ENCODE measurements around the gene HTATSF1. TPM values are rescaled to one million over a fixed set of nuclear protein-coding genes. Genes with fewer than 3 reads are reported as not detected.
A peak's percentile ranks its signal among the peaks of the same experiment; 100 is the strongest.

The HTATSF1 gene
- total RNA-seq, 2 experiments from 2014 or later: 63.8 to 65.2 TPM

DNA sequence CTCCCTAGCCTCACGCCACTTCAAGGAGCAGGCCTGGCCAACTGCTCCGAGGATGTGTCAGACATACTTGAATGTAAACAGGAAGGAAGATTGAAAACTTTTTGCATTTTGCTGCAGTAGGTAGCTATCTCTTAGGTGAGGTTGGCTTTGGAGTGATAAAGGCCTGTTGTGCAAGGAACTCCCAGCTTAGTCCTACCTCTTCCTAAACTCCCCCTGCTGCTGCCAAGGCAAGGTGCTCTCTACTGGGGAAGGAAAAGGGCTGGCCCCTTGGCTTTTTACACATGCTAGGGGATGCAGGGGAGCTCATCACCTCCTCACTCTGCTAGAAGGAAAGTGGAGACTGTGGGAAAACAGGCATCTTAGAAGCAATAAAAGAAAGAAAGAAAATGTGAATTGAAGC is 20.4 kb upstream of the HTATSF1 start:
- Mint-ChIP-seq H3K4me1 (no peaks in the 10 kb centered on the region), H3K4me3 (no peak overlapping the region), H3K27ac (no peak overlapping the region), H3K9me3 (no peaks in the 10 kb centered on the region), H3K36me3 (no peaks in the 10 kb centered on the region), H3K27me3 (peaks cover 5% of the 10 kb centered on the region)
- ATAC-seq (ENCODE audit: low read depth) (no peak), DNase-seq (no peak)
- POLR2A ChIA-PET: no interaction called here

DNA sequence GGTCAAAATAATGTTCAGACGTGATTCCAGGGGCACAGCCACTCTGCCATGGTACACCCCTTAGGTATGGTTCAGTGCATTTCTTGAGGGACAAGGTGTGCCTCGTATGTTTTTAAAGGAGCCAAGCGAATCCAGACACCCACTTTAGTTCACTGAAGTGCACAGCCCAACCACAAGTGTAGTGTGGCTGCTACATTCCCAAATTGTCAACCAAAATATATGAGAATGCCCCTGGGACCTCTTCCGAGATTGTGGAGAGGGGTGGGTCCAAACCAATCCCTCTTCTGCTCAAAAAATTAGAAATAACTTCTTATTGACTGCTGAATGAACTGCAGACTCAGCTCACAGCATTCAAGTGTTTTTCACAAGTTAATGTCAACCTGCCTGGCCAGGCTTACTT is 17.0 kb upstream of the HTATSF1 start:
- H3K27ac Mint-ChIP-seq: no peak overlapping the region
- no peaks in the 10 kb centered on the region for H3K9me3 Mint-ChIP-seq
- no peak for DNase-seq
- H3K4me3 Mint-ChIP-seq: no peak overlapping the region
- peaks cover 2% of the 10 kb centered on the region for H3K36me3 Mint-ChIP-seq
- ATAC-seq (ENCODE audit: low read depth): no peak
- POLR2A ChIA-PET: no interaction called here
- peaks cover 14% of the 10 kb centered on the region for H3K27me3 Mint-ChIP-seq
- no peaks in the 10 kb centered on the region for H3K4me1 Mint-ChIP-seq

DNA sequence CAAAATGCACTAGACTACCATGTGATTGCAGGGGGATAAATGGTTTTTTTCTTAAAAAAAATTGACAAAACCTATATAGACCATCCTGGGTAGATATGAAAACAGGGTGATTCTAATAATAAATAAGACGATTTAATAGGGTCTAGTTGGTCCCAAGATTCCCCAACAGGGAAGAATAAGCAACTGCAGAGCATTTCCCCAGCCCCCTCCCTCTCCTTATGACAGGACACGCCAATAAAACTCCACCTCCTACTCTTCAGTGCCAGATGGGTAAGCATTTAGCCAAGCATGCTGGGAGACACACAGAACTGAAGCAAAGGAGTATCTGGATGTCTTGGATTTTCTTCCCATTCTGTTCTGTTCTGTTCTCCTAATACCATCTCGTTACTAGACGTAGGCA is 9.7 kb upstream of the HTATSF1 start, which contains the start of gene BRS3:
Gene BRS3 (plus strand): TSS at position 301 of the 400 bp plus-strand sequence. CDS start 168 bp downstream, outside the sequence.
- no peak for DNase-seq
- H3K4me3 Mint-ChIP-seq: no peak within 1 kb of the TSS
- POLR2A ChIA-PET: no interaction called here
- peaks cover 46% of the 10 kb centered on the region for H3K27me3 Mint-ChIP-seq
- H3K9me3 Mint-ChIP-seq: no peaks in the 10 kb centered on the region
- H3K4me1 Mint-ChIP-seq: no peaks in the 10 kb centered on the region
- no peak for ATAC-seq (ENCODE audit: low read depth)
- H3K36me3 Mint-ChIP-seq: peaks cover 2% of the 10 kb centered on the region
- no peak within 1 kb of the TSS for H3K27ac Mint-ChIP-seq

DNA sequence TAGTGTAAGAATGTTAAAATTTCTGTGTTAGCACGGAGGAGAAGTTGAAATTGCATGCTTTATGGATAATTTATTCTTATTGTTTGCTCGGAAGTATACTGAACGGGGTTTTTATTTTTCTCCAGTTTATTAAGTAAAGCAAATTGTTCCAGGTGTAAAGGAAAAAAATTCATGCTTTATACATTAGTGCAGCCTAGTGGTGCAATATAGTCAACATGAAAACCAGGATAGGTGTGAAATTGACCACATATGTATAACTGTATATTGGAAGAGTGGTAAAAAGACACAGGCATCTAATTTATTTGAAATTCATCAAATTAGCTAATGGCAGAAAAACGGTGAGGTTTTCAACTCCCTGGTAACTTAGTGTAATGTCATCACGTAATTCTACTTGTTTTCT is 8.7 kb upstream of the HTATSF1 start:
- H3K27me3 Mint-ChIP-seq: peaks cover 46% of the 10 kb centered on the region
- H3K4me3 Mint-ChIP-seq: no peak overlapping the region
- DNase-seq (no peak), ATAC-seq (ENCODE audit: low read depth) (no peak)
- H3K9me3 Mint-ChIP-seq: no peaks in the 10 kb centered on the region
- H3K36me3 Mint-ChIP-seq: no peaks in the 10 kb centered on the region
- no peaks in the 10 kb centered on the region for H3K4me1 Mint-ChIP-seq
- POLR2A ChIA-PET: no interaction called here
- no peak overlapping the region for H3K27ac Mint-ChIP-seq

DNA sequence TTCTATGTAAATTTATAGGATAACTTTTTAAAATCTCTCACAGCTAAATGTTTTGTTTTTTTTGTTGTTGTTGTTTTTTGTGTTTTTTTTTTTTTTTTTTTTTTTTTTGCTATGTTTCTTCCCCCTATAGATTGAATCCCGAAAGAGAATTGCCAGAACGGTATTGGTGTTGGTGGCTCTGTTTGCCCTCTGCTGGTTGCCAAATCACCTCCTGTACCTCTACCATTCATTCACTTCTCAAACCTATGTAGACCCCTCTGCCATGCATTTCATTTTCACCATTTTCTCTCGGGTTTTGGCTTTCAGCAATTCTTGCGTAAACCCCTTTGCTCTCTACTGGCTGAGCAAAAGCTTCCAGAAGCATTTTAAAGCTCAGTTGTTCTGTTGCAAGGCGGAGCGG is 5.6 kb upstream of the HTATSF1 start:
- no peak for DNase-seq
- Mint-ChIP-seq H3K27me3 (peaks cover 23% of the 10 kb centered on the region), H3K36me3 (no peaks in the 10 kb centered on the region), H3K4me1 (no peaks in the 10 kb centered on the region), H3K9me3 (no peaks in the 10 kb centered on the region), H3K4me3 (no peak overlapping the region), H3K27ac (no peak overlapping the region)
- ATAC-seq (ENCODE audit: low read depth): no peak
- POLR2A ChIA-PET: no interaction called here

DNA sequence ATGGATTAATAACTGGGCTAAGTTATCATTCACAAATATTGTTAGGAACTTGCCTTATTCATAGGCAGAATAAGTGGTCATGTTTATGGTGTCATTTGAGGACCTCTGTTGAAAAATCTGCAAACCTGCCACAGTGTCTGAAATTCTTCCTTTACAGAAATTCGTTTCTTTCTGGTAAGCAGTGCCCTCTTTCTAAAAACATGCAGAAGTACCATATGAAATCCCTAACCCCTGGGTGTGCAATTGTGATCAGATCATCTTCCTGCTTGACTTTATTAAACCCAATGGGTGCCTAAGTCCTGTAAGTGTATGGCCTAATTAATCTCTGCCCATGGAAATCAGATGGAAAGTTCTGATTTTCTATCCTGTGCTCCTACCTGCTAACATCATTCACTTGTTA is 4.4 kb upstream of the HTATSF1 start:
- DNase-seq: no peak
- H3K4me3 Mint-ChIP-seq: no peak overlapping the region
- no peaks in the 10 kb centered on the region for H3K4me1 Mint-ChIP-seq
- peaks cover 15% of the 10 kb centered on the region for H3K27me3 Mint-ChIP-seq
- no peak for ATAC-seq (ENCODE audit: low read depth)
- H3K9me3 Mint-ChIP-seq: no peaks in the 10 kb centered on the region
- no peak overlapping the region for H3K27ac Mint-ChIP-seq
- POLR2A ChIA-PET: no interaction called here
- H3K36me3 Mint-ChIP-seq: no peaks in the 10 kb centered on the region

DNA sequence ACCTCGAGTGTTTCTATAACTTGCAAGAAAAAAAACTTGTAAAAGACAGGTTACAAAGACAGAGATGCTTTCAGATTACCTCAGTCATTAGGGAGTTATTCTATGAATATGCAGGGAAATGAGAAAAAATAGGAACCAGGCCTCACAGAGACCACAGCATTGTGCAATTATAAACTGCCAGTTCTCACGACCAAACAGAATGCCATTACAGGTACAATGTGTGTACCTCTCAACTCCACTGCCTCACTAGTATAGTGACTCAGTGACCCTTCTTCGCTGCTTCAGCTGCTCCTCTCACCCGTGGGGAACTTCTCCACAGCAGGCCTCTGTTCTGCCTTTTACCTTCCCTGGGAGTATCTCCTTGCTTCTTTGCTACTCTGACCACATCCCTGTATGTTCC is 2.3 kb upstream of the HTATSF1 start:
- POLR2A ChIA-PET: no interaction called here
- Mint-ChIP-seq H3K36me3 (peaks cover 3% of the 10 kb centered on the region), H3K27ac (no peak overlapping the region), H3K27me3 (no peaks in the 10 kb centered on the region), H3K9me3 (no peaks in the 10 kb centered on the region), H3K4me3 (no peak overlapping the region), H3K4me1 (peaks cover 6% of the 10 kb centered on the region)
- no peak for ATAC-seq (ENCODE audit: low read depth)
- no peak for DNase-seq

DNA sequence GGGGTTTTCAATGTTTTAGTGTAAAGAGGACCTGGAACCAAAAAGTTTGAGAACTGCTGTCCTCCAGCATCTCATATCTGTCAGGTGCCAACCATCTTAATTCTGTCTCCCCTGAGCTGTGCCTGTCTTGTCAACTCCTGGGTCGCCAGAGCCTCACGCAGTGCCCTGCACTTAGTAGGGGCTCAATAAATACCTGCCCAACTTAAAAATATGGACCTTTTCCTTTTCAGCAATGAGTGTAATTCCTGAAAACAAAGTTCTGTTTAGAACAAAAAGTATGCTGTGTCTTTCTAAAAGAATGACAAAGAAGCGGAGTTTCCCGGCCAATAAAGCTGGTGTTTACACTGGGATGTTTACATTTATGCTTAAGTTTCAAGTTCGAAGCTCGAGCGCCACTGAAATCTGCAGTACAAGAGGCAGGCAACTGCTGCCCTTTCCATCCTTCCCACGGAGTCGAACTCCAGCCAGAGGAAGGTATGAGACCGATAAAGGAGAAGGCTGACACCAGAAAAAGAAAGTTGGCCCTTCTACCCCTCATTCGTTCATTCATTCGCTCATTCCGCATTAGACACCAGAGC is 1.1 kb upstream of the HTATSF1 start:
- ATAC-seq (ENCODE audit: low read depth): no peak
- H3K4me3 Mint-ChIP-seq: peak overlapping the region; percentile 88

DNA sequence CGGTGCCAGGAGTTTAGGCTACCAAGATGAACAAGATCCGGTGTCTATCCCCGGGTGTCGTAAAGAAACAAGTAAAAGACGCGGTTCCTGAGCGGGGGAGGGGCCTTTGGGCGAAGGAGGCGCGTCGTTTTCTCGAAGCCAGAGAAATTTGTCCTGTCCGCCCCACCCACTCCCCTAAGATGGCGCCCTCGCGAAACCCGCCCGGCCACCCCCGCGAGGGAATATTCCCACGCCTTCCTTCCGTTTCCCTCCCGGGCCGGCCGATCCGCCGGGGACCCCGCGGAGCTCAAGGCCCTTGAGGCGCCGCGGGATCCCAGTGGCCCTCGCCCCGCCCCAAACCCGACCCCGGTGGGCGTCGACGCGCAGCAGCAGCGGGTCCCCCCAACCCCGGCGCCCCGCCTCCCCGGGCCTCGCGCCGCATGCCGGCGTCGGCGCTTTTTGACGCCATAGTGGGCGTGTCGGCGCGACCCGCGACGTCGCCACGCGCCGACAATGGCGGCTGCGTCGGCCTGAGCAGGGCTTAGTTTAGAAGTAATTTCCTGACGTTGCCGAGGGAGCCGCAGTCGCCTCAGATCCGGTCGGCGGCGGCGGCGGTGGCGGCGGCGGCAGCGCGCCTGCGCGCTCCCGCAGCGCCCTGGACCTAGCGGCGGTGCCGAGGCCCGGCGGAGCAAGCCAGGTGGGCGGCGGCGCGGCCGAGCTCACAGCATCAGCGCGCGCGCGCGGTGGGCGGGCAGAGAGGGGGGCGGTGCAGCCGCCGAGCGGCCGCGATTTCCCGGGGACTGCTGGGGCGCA is 432 bp upstream of the HTATSF1 start:
- Mint-ChIP-seq H3K27ac (peak overlapping the region; percentile 97), H3K36me3 (peaks cover 11% of the 10 kb centered on the region), H3K4me1 (peaks cover 12% of the 10 kb centered on the region), H3K27me3 (no peaks in the 10 kb centered on the region), H3K4me3 (peak overlapping the region; percentile 97), H3K9me3 (no peaks in the 10 kb centered on the region)
- POLR2A ChIA-PET: interaction anchor here (0.8 to 2.1 kb wide), 9 partner anchors 9 to 83 kb away, joined by 3 to 14 read pairs (median 4); no protein-coding TSS in a partner anchor
- DNase-seq (peak; percentile 87), ATAC-seq (ENCODE audit: low read depth) (peak; percentile 82)

More for the DNA sequence above, 1.1 kb upstream of the HTATSF1 start:
- peaks cover 7% of the 10 kb centered on the region for H3K36me3 Mint-ChIP-seq
- POLR2A ChIA-PET: interaction anchor here (0.5 to 2.1 kb wide), 4 partner anchors 28 to 170 kb away, joined by 3 to 7 read pairs (median 4); no protein-coding TSS in a partner anchor
- no peak for DNase-seq
- no peaks in the 10 kb centered on the region for H3K27me3 Mint-ChIP-seq
- H3K9me3 Mint-ChIP-seq: no peaks in the 10 kb centered on the region
- peak overlapping the region; percentile 97 for H3K27ac Mint-ChIP-seq
- H3K4me1 Mint-ChIP-seq: peaks cover 8% of the 10 kb centered on the region

DNA sequence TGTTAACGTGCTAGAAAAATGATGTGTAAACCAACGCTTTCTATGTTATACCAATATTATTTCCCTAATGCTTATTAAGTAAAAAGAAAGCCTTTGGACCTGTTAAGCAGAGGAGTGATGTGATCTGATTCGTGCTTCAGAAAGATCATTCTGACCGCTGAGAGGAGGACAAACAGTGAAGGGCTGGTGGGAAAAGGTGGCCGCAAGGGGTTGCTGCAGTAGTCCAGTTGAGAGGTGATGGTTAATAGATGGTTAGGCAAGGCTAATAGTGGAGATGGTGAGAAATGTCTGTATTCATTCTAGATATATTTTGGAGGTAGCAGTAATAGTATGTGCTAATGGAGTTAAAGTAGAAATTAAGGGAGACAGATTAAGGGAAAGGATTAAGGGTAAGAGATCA is 21.7 kb downstream of the HTATSF1 start:
- DNase-seq (no peak), ATAC-seq (ENCODE audit: low read depth) (no peak)
- peaks cover 3% of the 10 kb centered on the region for H3K9me3 Mint-ChIP-seq
- no peaks in the 10 kb centered on the region for H3K27me3 Mint-ChIP-seq
- H3K4me1 Mint-ChIP-seq: peaks cover 6% of the 10 kb centered on the region
- POLR2A ChIA-PET: no interaction called here
- no peak overlapping the region for H3K4me3 Mint-ChIP-seq
- H3K27ac Mint-ChIP-seq: no peak overlapping the region
- H3K36me3 Mint-ChIP-seq: peaks cover 7% of the 10 kb centered on the region

DNA sequence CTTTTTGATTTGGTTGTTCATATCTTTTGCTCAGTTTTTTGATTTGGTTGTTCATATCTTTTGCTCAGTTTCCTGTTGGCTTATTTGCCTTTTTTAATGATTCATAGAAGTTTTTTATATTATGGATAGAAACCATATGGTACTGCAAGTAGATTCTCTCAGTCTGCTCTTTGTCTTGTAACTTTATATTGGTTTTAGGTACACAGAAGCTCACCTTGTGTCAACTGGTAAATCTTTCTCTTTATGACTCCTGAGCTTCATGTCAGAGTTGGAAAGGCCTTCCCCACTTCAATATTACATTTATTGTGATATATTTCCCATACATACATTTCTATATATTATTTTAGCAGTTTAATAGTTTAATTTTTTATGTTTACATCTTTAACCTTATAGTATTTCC is 26.4 kb downstream of the HTATSF1 start:
- DNase-seq (no peak), ATAC-seq (ENCODE audit: low read depth) (no peak)
- POLR2A ChIA-PET: interaction anchor here (1.2 kb wide), 1 partner anchor 27 kb away, joined by 4 read pairs; the partner anchor contains the start of gene HTATSF1
- Mint-ChIP-seq H3K27ac (no peak overlapping the region), H3K9me3 (peaks cover 7% of the 10 kb centered on the region), H3K36me3 (peaks cover 9% of the 10 kb centered on the region), H3K4me1 (peaks cover 6% of the 10 kb centered on the region), H3K4me3 (no peak overlapping the region), H3K27me3 (no peaks in the 10 kb centered on the region)

DNA sequence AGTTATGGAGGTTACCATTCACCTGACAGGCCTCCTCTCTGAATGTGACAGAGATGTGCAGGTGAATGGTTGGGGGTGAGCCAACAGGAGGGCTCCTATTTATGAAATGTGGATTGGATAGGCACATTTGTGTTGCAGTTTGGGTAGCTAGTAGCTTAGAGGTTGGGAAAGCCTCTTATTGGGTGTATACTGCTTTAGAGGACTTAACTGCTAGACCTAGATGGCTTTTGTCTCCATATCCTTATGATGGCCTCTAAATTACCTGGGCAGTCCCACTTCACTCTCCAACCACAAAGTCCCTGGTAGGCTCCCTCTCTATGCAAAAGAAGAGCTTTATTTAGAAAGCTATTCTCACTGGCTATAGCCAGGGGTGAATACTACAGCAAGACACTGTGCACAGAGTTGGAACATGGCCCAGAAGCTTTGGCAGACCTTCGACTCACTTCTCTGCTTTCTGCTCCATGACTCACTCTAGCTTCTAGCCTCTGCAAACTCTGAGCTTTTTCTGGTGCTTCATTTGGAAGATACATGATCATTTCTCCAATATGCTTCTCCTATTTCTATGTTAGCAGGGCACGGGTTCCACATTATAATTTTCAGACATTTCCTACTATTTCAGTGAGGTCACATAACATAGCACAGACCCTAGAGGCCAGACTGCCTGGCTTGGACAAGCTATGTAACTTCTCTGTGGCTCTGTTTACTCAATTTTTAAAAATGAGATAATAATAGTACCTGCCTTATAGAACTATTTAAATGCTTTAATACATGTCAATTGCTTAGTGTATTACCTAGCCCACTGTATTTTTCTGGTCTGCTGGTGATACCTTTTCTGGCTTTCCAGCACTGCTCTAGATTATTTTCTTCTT is 28.6 kb downstream of the HTATSF1 start:
- Mint-ChIP-seq H3K4me1 (peaks cover 13% of the 10 kb centered on the region), H3K27ac (no peak overlapping the region), H3K27me3 (no peaks in the 10 kb centered on the region), H3K36me3 (peaks cover 9% of the 10 kb centered on the region), H3K9me3 (peaks cover 7% of the 10 kb centered on the region), H3K4me3 (no peak overlapping the region)
- POLR2A ChIA-PET: no interaction called here
- no peak for DNase-seq
- no peak for ATAC-seq (ENCODE audit: low read depth)

DNA sequence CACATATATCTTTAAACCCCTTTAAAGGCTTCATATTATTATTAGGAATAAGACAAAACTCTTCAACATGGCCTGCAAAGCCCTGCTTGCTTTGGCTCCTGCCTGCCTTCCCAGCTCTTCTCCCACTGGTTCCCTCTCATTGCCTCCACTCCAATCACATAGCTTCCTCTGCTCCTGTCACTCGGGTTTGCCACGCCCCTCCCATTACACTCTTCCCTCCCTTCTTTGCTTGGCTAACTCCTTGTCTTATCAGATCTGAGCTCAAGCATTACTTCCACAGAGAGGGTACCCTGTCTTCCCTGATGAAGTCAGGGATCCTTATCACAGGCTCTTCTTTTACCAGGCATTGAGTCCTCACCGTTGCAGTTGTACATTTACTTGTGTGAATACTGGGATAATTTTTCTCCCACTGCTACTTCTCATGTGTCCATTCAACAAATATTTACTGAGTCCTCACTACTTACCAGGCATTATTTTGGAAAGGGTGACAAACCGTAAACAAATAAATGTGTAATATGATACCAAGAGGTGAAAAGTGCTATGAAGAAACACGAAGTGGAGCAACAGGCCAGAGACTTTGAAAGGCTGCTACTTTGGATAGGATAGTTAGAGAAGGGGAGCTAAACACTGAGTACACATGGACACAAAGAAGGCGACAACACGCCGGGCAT is 31.4 kb downstream of the HTATSF1 start:
- no peak for DNase-seq
- POLR2A ChIA-PET: interaction anchor here (1.9 kb wide), 1 partner anchor 14 kb away, joined by 4 read pairs; no protein-coding TSS in a partner anchor
- no peak overlapping the region for H3K27ac Mint-ChIP-seq
- peaks cover 4% of the 10 kb centered on the region for H3K27me3 Mint-ChIP-seq
- H3K9me3 Mint-ChIP-seq: peaks cover 4% of the 10 kb centered on the region
- peaks cover 6% of the 10 kb centered on the region for H3K36me3 Mint-ChIP-seq
- ATAC-seq (ENCODE audit: low read depth): no peak
- peaks cover 9% of the 10 kb centered on the region for H3K4me1 Mint-ChIP-seq
- no peak overlapping the region for H3K4me3 Mint-ChIP-seq
